HL-60 (cell line): ENCODE data around the gene MAP2K6.

ENCODE experiments used
- DNase-seq, 2 experiments: peaks; one replicate each; pipeline ENCODE4 v3.0.0-alpha.2; 2010 to 2020; ENCODE audit warnings: low read depth in 1 of 2, low spot score in 1 of 2
- H3K27ac ChIP-seq: fragments of 250-450 bp; sonication (Bioruptor Pico); replicated peaks from 2 replicates; pipeline ENCODE4 v1.5.1; 2020; ENCODE audit warnings: mild to moderate bottlenecking, moderate library complexity
- H3K27me3 ChIP-seq: fragments of 250-450 bp; sonication (Bioruptor Pico); 2 replicates; pipeline ENCODE4 v1.5.1; 2021; ENCODE audit warnings: mild to moderate bottlenecking, moderate library complexity; ENCODE audit not compliant: insufficient read depth, poor library complexity, severe bottlenecking
- H3K4me3 ChIP-seq: replicated peaks from 2 replicates; pipeline ENCODE4 v1.5.1; 2011; ENCODE audit warnings: mild to moderate bottlenecking, control low read depth, low read length; ENCODE audit not compliant: insufficient read depth
- CTCF ChIP-seq: IDR thresholded peaks from one replicate; pipeline ENCODE4 v1.5.1; 2011; ENCODE audit warnings: low read length, control low read depth, inconsistent platforms; ENCODE audit not compliant: insufficient read depth
- GABPA ChIP-seq: IDR thresholded peaks from 2 replicates; pipeline ENCODE4 v1.6.1; 2012; ENCODE audit warnings: low read depth
- POLR2AphosphoS5 ChIP-seq: IDR thresholded peaks from 2 replicates; pipeline ENCODE4 v1.6.1; 2012; ENCODE audit warnings: low read depth
- REST ChIP-seq: IDR thresholded peaks from 2 replicates; pipeline ENCODE4 v1.6.1; 2012; ENCODE audit warnings: low read depth; ENCODE audit not compliant: insufficient replicate concordance
- SPI1 ChIP-seq: IDR thresholded peaks from 2 replicates; pipeline ENCODE4 v1.6.1; 2012; ENCODE audit warnings: low read depth, mild to moderate bottlenecking, borderline replicate concordance

Gene MAP2K6

GRCh38 chr17:69451416-69452394 lies 37.2 kb downstream of the MAP2K6 start:
- no peak overlapping the region for H3K27ac ChIP-seq
- TF ChIP-seq REST, result no peak
- TF ChIP-seq GABPA, result no peak
- TF ChIP-seq POLR2AphosphoS5, result no peak
- no peak for TF ChIP-seq SPI1
- no peak for TF ChIP-seq CTCF
- no peaks in the 10 kb centered on the region for H3K27me3 ChIP-seq
- H3K4me3 ChIP-seq, result no peak overlapping the region
- DNase-seq, result no peak

GRCh38 chr17:69452664-69453260 lies 38.3 kb downstream of the MAP2K6 start:
- no peak overlapping the region for H3K27ac ChIP-seq
- H3K27me3 ChIP-seq, result no peaks in the 10 kb centered on the region
- TF ChIP-seq GABPA (no peak), REST (no peak), SPI1 (no peak), CTCF (no peak), POLR2AphosphoS5 (no peak)
- no peak for DNase-seq
- no peak overlapping the region for H3K4me3 ChIP-seq

- Histone ChIP-seq H3K27me3 (no peaks in the 10 kb centered on the region), H3K27ac (no peak overlapping the region), H3K4me3 (no peak overlapping the region)
- no peak for DNase-seq
- TF ChIP-seq CTCF, result no peak
- no peak for TF ChIP-seq GABPA
- TF ChIP-seq POLR2AphosphoS5, result no peak
- TF ChIP-seq REST, result no peak
- no peak for TF ChIP-seq SPI1
These were observed 39.6 kb downstream of the MAP2K6 start for GRCh38 chr17:69454051-69454450.
